ENCODE results near the gene MINDY1. TPM values are rescaled to one million over a fixed set of nuclear protein-coding genes. Genes with fewer than 3 reads are reported as not detected.

Gene MINDY1
- total and polyA plus RNA-seq, 2 donors (not counting 1 experiment from before 2014, with no cell fraction given): 7.6 to 16.1 TPM

DNA sequence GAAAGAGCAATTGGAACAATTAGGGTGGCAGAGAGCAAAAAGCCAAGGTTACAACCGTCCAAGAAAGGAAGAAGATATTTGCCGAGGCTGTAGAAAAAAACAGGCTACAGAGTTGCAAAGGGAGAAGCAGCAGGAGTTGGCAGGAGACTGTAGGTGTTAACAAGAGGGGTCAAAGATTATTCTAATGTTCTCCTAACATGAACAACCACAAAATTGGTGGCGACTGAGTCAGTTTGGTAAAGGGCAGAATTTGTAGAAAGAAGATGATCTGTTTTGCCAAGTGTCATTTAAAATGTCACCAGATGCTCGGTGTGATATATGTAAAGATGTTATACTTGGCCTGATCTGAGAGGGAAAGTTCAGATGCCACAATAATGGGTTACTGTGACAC, 1.1 kb upstream of the MINDY1 start:
- Histone ChIP-seq H3K4me1 (ENCODE audit: control insufficient read depth in 2 of 2, insufficient read depth in 2 of 2, low read length in 2 of 2) (peaks cover 44 to 59% of the 10 kb centered on the region in 2 donors), H3K36me3 (replicated peaks in 1 of 2; ENCODE audit: control extremely low read depth in 1 of 2, control insufficient read depth in 1 of 2, extremely low read depth in 1 of 2, insufficient read depth in 2 of 2, low read length in 1 of 2) (peaks cover under 1 to 3% of the 10 kb centered on the region in 2 experiments), H3K4me2 (replicated peaks; ENCODE audit: low read depth, low read length, poor library complexity, severe bottlenecking) (peak overlapping the region; percentile 97), H3K27me3 (replicated peaks in 1 of 4; ENCODE audit: control extremely low read depth in 1 of 4, control insufficient read depth in 3 of 4, insufficient read depth in 4 of 4, low read length in 3 of 4) (no peaks in the 10 kb centered on the region), H3K9ac (ENCODE audit: low read length) (peak overlapping the region; percentile 98), H2AFZ (ENCODE audit: insufficient read depth, low read depth, low read length, poor library complexity, severe bottlenecking) (peak overlapping the region; percentile 99), H4K20me1 (ENCODE audit: control insufficient read depth, insufficient read depth, low read length, poor library complexity, severe bottlenecking) (no peaks in the 10 kb centered on the region), H3K4me3 (ENCODE audit: control extremely low read depth in 1 of 5, extremely low read depth in 1 of 5, insufficient read depth in 1 of 5, low read depth in 2 of 5, low read length in 4 of 5) (peak overlapping the region; percentile 74 to 98 (median 85)), H3K27ac (ENCODE audit: low read length in 2 of 2) (peak overlapping the region; percentile 82 to 95), H3K79me2 (ENCODE audit: control insufficient read depth, insufficient read depth, low read length) (peaks cover 61% of the 10 kb centered on the region), H3K9me3 (ENCODE audit: control extremely low read depth in 1 of 3, control insufficient read depth in 2 of 3, insufficient read depth in 1 of 3, low read length in 2 of 3) (no peaks in the 10 kb centered on the region)
- ChIA-PET POLR2A (interaction anchor here (0.7 kb wide), 2 partner anchors 62 to 160 kb away, joined by 3 to 5 read pairs; no protein-coding TSS in a partner anchor), CTCF (interaction anchor here (2.4 to 4.0 kb wide), 2 partner anchors 11 to 63 kb away, joined by 8 to 63 read pairs; partner anchors contain the start of gene GABPB2)
- H3K27ac Mint-ChIP-seq: peak overlapping the region; percentile 94
- H3K27me3 Mint-ChIP-seq: no peaks in the 10 kb centered on the region
- DNase-seq (no peak), ATAC-seq (ENCODE audit: low read depth) (no peak)
- H3K4me1 Mint-ChIP-seq: peaks cover 71% of the 10 kb centered on the region
- TF ChIP-seq, protein P1, sequence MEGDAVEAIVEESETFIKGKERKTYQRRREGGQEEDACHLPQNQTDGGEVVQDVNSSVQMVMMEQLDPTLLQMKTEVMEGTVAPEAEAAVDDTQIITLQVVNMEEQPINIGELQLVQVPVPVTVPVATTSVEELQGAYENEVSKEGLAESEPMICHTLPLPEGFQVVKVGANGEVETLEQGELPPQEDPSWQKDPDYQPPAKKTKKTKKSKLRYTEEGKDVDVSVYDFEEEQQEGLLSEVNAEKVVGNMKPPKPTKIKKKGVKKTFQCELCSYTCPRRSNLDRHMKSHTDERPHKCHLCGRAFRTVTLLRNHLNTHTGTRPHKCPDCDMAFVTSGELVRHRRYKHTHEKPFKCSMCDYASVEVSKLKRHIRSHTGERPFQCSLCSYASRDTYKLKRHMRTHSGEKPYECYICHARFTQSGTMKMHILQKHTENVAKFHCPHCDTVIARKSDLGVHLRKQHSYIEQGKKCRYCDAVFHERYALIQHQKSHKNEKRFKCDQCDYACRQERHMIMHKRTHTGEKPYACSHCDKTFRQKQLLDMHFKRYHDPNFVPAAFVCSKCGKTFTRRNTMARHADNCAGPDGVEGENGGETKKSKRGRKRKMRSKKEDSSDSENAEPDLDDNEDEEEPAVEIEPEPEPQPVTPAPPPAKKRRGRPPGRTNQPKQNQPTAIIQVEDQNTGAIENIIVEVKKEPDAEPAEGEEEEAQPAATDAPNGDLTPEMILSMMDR (IDR thresholded peaks at IDR 0.05): no peak
- no peak for TF ChIP-seq EZH2 (IDR thresholded peaks at IDR 0.05; ENCODE audit: borderline replicate concordance, insufficient read depth, low read depth, low read length, poor library complexity, severe bottlenecking)
- intact Hi-C loops (cut with micrococcal nuclease): loop anchor here (1.0 to 5.0 kb wide), 8 partner anchors 12 to 772 kb away; partner anchors contain the start of genes ANP32E, CDC42SE1, GABPB2 and LYSMD1
- peak overlapping the region; percentile 90 for H3K4me3 Mint-ChIP-seq
- no peaks in the 10 kb centered on the region for H3K9me3 Mint-ChIP-seq (ENCODE audit: insufficient read depth)
- 59% methylated on average over 2 of the region's 4 CpGs for WGBS (ENCODE audit: insufficient coverage)

- peaks cover 69% of the 10 kb centered on the region for H3K4me1 Mint-ChIP-seq
- no peak for DNase-seq
- H3K4me1 ChIP-seq (ENCODE audit: control insufficient read depth in 2 of 2, insufficient read depth in 2 of 2, low read length in 2 of 2): peaks cover 41 to 63% of the 10 kb centered on the region in 2 donors
- CTCF ChIA-PET: interaction anchor here (0.7 to 4.0 kb wide), 18 partner anchors 9 to 443 kb away, joined by 3 to 63 read pairs (median 4); partner anchors contain the start of genes ANXA9, ENSA, GABPB2 and TNFAIP8L2
- H3K27ac ChIP-seq (ENCODE audit: low read length in 2 of 2): peak overlapping the region; percentile 58 to 78
- no peaks in the 10 kb centered on the region for H3K9me3 ChIP-seq (ENCODE audit: control extremely low read depth in 1 of 3, control insufficient read depth in 2 of 3, insufficient read depth in 1 of 3, low read length in 2 of 3)
- intact Hi-C loops (cut with micrococcal nuclease): loop anchor here (1.0 to 5.0 kb wide), 2 partner anchors 27 to 444 kb away; no protein-coding TSS in a partner anchor
- peaks cover 43% of the 10 kb centered on the region for H3K79me2 ChIP-seq (ENCODE audit: control insufficient read depth, insufficient read depth, low read length)
- peak overlapping the region; percentile 90 for H3K4me3 Mint-ChIP-seq
- H3K36me3 ChIP-seq (replicated peaks in 1 of 2; ENCODE audit: control extremely low read depth in 1 of 2, control insufficient read depth in 1 of 2, extremely low read depth in 1 of 2, insufficient read depth in 2 of 2, low read length in 1 of 2): peaks cover 0 to 3% of the 10 kb centered on the region in 2 experiments
- H3K27ac Mint-ChIP-seq: peak overlapping the region; percentile 94
- ATAC-seq (ENCODE audit: low read depth): no peak
- H3K9me3 Mint-ChIP-seq (ENCODE audit: insufficient read depth): no peaks in the 10 kb centered on the region
- peak overlapping the region; percentile 97 for H3K4me2 ChIP-seq (replicated peaks; ENCODE audit: low read depth, low read length, poor library complexity, severe bottlenecking)
- POLR2A ChIA-PET: interaction anchor here (0.5 to 1.4 kb wide), 8 partner anchors 9 to 345 kb away, joined by 3 to 5 read pairs (median 4); partner anchors contain the start of genes C1orf56 and CDC42SE1
- H3K4me3 ChIP-seq (ENCODE audit: control extremely low read depth in 1 of 5, extremely low read depth in 1 of 5, insufficient read depth in 1 of 5, low read depth in 2 of 5, low read length in 4 of 5): peak overlapping the region; percentile 60 to 93 (median 64)
- no peaks in the 10 kb centered on the region for H3K27me3 ChIP-seq (replicated peaks in 1 of 4; ENCODE audit: control extremely low read depth in 1 of 4, control insufficient read depth in 3 of 4, insufficient read depth in 4 of 4, low read length in 3 of 4)
- H3K27me3 Mint-ChIP-seq: no peaks in the 10 kb centered on the region
- no peak for TF ChIP-seq EZH2 (IDR thresholded peaks at IDR 0.05; ENCODE audit: borderline replicate concordance, insufficient read depth, low read depth, low read length, poor library complexity, severe bottlenecking)
- TF ChIP-seq, protein P1 (IDR thresholded peaks at IDR 0.05): no peak
- whole genome bisulfite sequencing (ENCODE audit: insufficient coverage): no CpG with 5 or more reads among the region's 4 CpGs
- peak overlapping the region; percentile 67 for H3K9ac ChIP-seq (ENCODE audit: low read length)
- H4K20me1 ChIP-seq (ENCODE audit: control insufficient read depth, insufficient read depth, low read length, poor library complexity, severe bottlenecking): no peaks in the 10 kb centered on the region
- peak overlapping the region; percentile 81 for H2AFZ ChIP-seq (ENCODE audit: insufficient read depth, low read depth, low read length, poor library complexity, severe bottlenecking)
Measured at GRCh38 chr1:151005729-151006319, 878 bp downstream of the MINDY1 start.

All from B cell (primary cell).